Hepatocyte (in vitro differentiated cells): Measurements from ENCODE around the gene PPHLN1.

Experiments used
- CTCF ChIP-seq: fragments of 200-600 bp; sonication (generic); IDR thresholded peaks from 2 replicates; pipeline ENCODE4 v1.5.1; 2016; ENCODE audit warnings: antibody characterized with exemption, mild to moderate bottlenecking; ENCODE audit not compliant: poor library complexity
- EZH2 ChIP-seq: fragments of 200-600 bp; sonication (generic); IDR thresholded peaks from 2 replicates; pipeline ENCODE4 v1.6.1; 2016; ENCODE audit warnings: antibody characterized with exemption, mild to moderate bottlenecking, borderline replicate concordance

GRCh38 chr12:42308390-42308789 lies 17.6 kb upstream of the PPHLN1 start:
- no peak for TF ChIP-seq CTCF
- no peak for TF ChIP-seq EZH2
